A673 (cell line): ENCODE measurements around the gene GAS7. TPM values are rescaled to one million over a fixed set of nuclear protein-coding genes. Genes with fewer than 3 reads are reported as not detected.

Experiments
- BruUV-seq: library from RNA; stranded (reverse); fragments of 400-500 nt; replicated peaks from 2 replicates; lab custom pipeline; 2021; lab: Mats Ljungman, UMichigan
- CTCF ChIA-PET: fragments of 300-600 bp; sonication (Branson Sonifier 250); formaldehyde crosslinking; loops from one replicate; lab custom pipeline; 2022; ENCODE audit warnings: antibody characterized with exemption; lab: Charles Lee
- POLR2A ChIA-PET: fragments of 300-600 bp; sonication (Branson Sonifier 250); formaldehyde crosslinking; loops from one replicate; lab custom pipeline; 2022; ENCODE audit warnings: antibody characterized with exemption; ENCODE audit not compliant: low non-redundant PET; lab: Charles Lee
- DNase-seq: peaks from one replicate; pipeline ENCODE4 v3.0.0-alpha.2; 2015; ENCODE audit warnings: low spot score
- H3K27ac ChIP-seq: fragments of 200-600 bp; sonication (generic); 2 replicates; pipeline ENCODE4 v1.5.1; 2016; ENCODE audit warnings: mixed run types, low read depth, mild to moderate bottlenecking, mixed read lengths, antibody characterized with exemption, low read length; ENCODE audit not compliant: poor library complexity, severe bottlenecking
- H3K27me3 ChIP-seq: fragments of 200-600 bp; sonication (generic); replicated peaks from 2 replicates; pipeline ENCODE4 v1.6.1; 2017; ENCODE audit warnings: mixed run types, low read depth, mild to moderate bottlenecking, mixed read lengths, antibody characterized with exemption, low read length; ENCODE audit not compliant: insufficient read depth, poor library complexity
- H3K36me3 ChIP-seq: fragments of 200-600 bp; sonication (generic); 2 replicates; pipeline ENCODE4 v1.6.1; 2016; ENCODE audit warnings: mixed run types, mild to moderate bottlenecking, mixed read lengths, antibody characterized with exemption, low read length; ENCODE audit not compliant: insufficient read depth, poor library complexity, severe bottlenecking
- H3K4me1 ChIP-seq: fragments of 200-600 bp; sonication (generic); 2 replicates; pipeline ENCODE4 v1.6.1; 2017; ENCODE audit warnings: mixed run types, mild to moderate bottlenecking, mixed read lengths, antibody characterized with exemption, low read length; ENCODE audit not compliant: insufficient read depth, poor library complexity, severe bottlenecking
- H3K4me3 ChIP-seq: fragments of 200-600 bp; sonication (generic); 2 replicates; pipeline ENCODE4 v1.5.1; 2016; ENCODE audit warnings: low read depth, mixed run types, mild to moderate bottlenecking, mixed read lengths, low read length; ENCODE audit not compliant: poor library complexity, severe bottlenecking
- H3K9me3 ChIP-seq: fragments of 200-600 bp; sonication (generic); 2 replicates; pipeline ENCODE4 v1.6.1; 2016; ENCODE audit warnings: mixed run types, low read depth, mild to moderate bottlenecking, mixed read lengths, antibody characterized with exemption, low read length; ENCODE audit not compliant: poor library complexity, severe bottlenecking
- EZH2 ChIP-seq: fragments of 200-600 bp; sonication (generic); IDR thresholded peaks from 2 replicates; pipeline ENCODE4 v1.6.1; 2017; ENCODE audit warnings: borderline replicate concordance, low read depth, mild to moderate bottlenecking, mixed read lengths, antibody characterized with exemption, low read length; ENCODE audit not compliant: poor library complexity, severe bottlenecking
- intact Hi-C: fragments of 100-400 bp; cut with micrococcal nuclease; formaldehyde crosslinking; loops from one replicate; pipeline ENCODE4 v1.10.0; 2022; ENCODE audit not compliant: unreplicated experiment
- total RNA-seq: library from RNA; stranded (reverse); gene quantifications from 2 replicates; pipeline ENCODE4 v1.2.3, GENCODE V29; 2021
- TF ChIP-seq, protein P1 (sequence below): fragments of 300-800, 200-600 bp; sonication (generic); conservative IDR thresholded peaks from 2 replicates; pipeline ENCODE4 v1.5.1; 2017; ENCODE audit warnings: low read depth, mild to moderate bottlenecking, antibody characterized with exemption, low read length, moderate library complexity, mixed read lengths

GAS7 gene
- total RNA-seq, 1 experiment from 2014 or later = 2.3 TPM

DNA sequence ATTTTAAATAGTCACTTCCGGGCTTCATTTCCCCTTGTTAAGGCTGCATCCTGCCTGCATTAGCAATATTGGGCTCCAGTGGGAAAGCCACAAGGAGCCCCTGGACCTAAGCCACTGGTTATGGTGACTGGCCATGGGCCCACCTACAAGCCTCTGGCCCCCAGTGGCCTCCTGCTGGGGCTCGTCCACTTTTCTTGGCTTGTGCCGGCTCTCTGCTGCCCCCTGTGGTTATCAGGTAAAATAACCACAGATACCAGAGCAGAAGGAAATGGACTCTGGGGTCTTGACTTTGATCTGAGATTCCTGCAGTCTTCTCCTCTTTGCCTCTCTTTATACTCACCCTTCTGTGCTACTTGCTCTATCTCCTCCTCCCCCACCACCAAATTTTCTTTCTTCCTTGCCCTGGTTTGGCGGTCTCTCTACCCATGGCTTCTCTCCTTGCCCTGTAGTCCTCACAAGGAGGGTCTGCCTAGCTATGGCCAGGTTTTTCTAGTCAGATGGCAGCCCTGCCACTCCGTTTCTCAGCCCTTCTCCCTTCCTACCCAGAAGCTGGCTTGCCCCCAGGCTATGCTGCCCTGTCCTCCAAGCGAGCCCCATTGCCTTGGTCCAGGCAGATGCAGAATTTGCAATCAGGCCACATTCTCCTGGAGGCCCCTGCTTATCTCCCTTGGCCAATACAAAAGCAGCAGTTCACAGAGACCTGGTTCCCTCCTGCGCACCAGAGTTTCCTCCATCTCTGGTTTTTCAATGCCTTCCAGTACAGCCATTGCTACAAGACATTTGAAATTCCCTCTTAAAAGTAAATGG, 210.4 kb downstream of the GAS7 start:
- ChIA-PET CTCF (no interaction called here), POLR2A (no interaction called here)
- no peak overlapping the region for H3K27ac ChIP-seq
- no peaks in the 10 kb centered on the region for H3K27me3 ChIP-seq
- no peaks in the 10 kb centered on the region for H3K36me3 ChIP-seq
- DNase-seq = peak; percentile 30
- no TSS peak for BruUV-seq
- H3K9me3 ChIP-seq = no peaks in the 10 kb centered on the region
- H3K4me3 ChIP-seq = no peak overlapping the region
- TF ChIP-seq, protein P1, sequence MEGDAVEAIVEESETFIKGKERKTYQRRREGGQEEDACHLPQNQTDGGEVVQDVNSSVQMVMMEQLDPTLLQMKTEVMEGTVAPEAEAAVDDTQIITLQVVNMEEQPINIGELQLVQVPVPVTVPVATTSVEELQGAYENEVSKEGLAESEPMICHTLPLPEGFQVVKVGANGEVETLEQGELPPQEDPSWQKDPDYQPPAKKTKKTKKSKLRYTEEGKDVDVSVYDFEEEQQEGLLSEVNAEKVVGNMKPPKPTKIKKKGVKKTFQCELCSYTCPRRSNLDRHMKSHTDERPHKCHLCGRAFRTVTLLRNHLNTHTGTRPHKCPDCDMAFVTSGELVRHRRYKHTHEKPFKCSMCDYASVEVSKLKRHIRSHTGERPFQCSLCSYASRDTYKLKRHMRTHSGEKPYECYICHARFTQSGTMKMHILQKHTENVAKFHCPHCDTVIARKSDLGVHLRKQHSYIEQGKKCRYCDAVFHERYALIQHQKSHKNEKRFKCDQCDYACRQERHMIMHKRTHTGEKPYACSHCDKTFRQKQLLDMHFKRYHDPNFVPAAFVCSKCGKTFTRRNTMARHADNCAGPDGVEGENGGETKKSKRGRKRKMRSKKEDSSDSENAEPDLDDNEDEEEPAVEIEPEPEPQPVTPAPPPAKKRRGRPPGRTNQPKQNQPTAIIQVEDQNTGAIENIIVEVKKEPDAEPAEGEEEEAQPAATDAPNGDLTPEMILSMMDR = peak; percentile 83
- no peak for TF ChIP-seq EZH2
- no peaks in the 10 kb centered on the region for H3K4me1 ChIP-seq
- intact Hi-C loops = no loop called here

DNA sequence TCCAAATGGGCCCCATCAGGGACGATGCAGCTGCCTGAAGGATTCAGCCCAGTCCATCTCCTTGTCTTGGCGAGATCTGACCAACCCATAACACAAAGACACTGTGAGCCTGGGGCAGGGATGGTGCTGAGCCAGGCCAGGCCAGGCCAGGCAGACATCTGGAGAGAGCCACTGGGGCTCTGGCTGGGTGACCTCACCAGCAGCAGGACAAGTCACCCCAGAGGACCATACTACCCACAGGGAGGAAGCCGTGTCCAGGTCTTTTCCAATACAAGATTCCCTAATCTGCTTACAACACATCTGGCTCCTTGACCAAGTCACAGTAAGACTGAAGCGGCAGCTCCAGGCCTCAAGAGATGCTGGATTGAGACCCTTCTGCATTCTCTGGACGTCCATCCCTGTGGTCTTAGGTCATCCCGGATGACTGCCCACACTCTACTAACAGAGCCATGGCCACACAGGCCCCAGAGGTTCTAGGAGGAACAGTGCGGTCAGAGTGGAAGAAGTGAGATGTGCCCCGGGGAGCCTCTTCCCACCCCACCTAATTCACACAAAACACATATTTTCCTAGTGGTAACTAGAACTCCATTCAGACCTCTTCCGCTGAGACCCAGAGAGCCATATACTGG, 211.5 kb downstream of the GAS7 start:
- H3K27me3 ChIP-seq = no peaks in the 10 kb centered on the region
- no peak overlapping the region for H3K4me3 ChIP-seq
- intact Hi-C loops = no loop called here
- ChIA-PET POLR2A (no interaction called here), CTCF (no interaction called here)
- no peak overlapping the region for H3K27ac ChIP-seq
- no peak for DNase-seq
- TF ChIP-seq, protein P1 = no peak
- TF ChIP-seq EZH2 = no peak
- no peaks in the 10 kb centered on the region for H3K9me3 ChIP-seq
- H3K4me1 ChIP-seq = no peaks in the 10 kb centered on the region
- no peaks in the 10 kb centered on the region for H3K36me3 ChIP-seq
- BruUV-seq = no TSS peak

DNA sequence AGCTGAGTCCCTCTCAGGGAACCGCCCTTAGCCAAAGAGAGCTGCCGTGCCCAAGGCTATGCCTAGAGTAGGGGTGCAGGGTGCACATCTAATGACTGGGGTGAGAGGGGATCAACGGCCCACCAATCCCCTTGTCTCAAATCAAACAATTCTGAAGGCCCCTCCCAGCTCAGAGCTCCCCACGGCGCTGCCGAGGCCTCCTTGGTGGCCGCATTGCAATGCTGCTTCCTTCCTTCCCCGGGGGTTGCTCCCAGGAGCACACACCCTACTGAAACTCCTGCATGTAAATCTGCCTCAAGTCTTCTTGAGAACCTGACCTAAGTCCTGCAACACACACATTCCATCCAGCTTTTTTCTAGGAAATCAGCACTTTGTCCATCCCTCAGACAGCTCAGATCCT, 212.8 kb downstream of the GAS7 start:
- BruUV-seq = no TSS peak
- Histone ChIP-seq H3K4me1 (no peaks in the 10 kb centered on the region), H3K36me3 (no peaks in the 10 kb centered on the region), H3K27me3 (no peaks in the 10 kb centered on the region), H3K27ac (no peak overlapping the region), H3K4me3 (no peak overlapping the region), H3K9me3 (no peaks in the 10 kb centered on the region)
- TF ChIP-seq, protein P1 = no peak
- no peak for TF ChIP-seq EZH2
- ChIA-PET POLR2A (no interaction called here), CTCF (no interaction called here)
- intact Hi-C loops = no loop called here
- DNase-seq = no peak
